Fibroblast of mammary gland (primary cell): Measurements from ENCODE around the gene WLS.

Source experiments
- DNase-seq: peaks from one replicate; pipeline ENCODE4 v3.0.0-alpha.2; 2010; ENCODE audit warnings: low read depth
- H3K4me3 ChIP-seq: 2 replicates; pipeline ENCODE4 v1.5.1; 2011; ENCODE audit warnings: low read depth, mild to moderate bottlenecking, low read length, moderate library complexity; ENCODE audit not compliant: control insufficient read depth
- CTCF ChIP-seq: conservative IDR thresholded peaks from 2 replicates; pipeline ENCODE4 v1.5.1; 2011; ENCODE audit warnings: low read depth, low read length, inconsistent platforms; ENCODE audit not compliant: control insufficient read depth, insufficient read depth

WLS gene

GRCh38 chr1:68237040-68237439 is 4.7 kb upstream of the WLS start:
- no peak for DNase-seq
- no peak overlapping the region for H3K4me3 ChIP-seq
- TF ChIP-seq CTCF: no peak

- no peak for DNase-seq
- TF ChIP-seq CTCF: no peak
- no peak overlapping the region for H3K4me3 ChIP-seq
Measured at GRCh38 chr1:68234094-68234493, 1.8 kb upstream of the WLS start.

GRCh38 chr1:68233202-68233601 is 879 bp upstream of the WLS start:
- DNase-seq: no peak
- no peak for TF ChIP-seq CTCF
- peak overlapping the region; percentile 54 for H3K4me3 ChIP-seq

GRCh38 chr1:68231627-68232288 is 565 bp downstream of the WLS start:
- TF ChIP-seq CTCF: no peak
- H3K4me3 ChIP-seq: peak overlapping the region; percentile 54
- peak; percentile 80 for DNase-seq

- no peak for DNase-seq
- H3K4me3 ChIP-seq: peak overlapping the region; percentile 54
- TF ChIP-seq CTCF: no peak
Measured at GRCh38 chr1:68230901-68231626, 1.3 kb downstream of the WLS start.

GRCh38 chr1:68230484-68230802 is 1.9 kb downstream of the WLS start:
- peak; percentile 41 for DNase-seq
- no peak for TF ChIP-seq CTCF
- peak overlapping the region; percentile 54 for H3K4me3 ChIP-seq
